Left renal pelvis (tissue), 4 donors: Measurements from ENCODE around the gene CELF4. TPM values are rescaled to one million over a fixed set of nuclear protein-coding genes. Genes with fewer than 3 reads are reported as not detected.
A peak's percentile ranks its signal among the peaks of the same experiment; 100 is the strongest.

ENCODE experiments used
- DNase-seq, 4 donors: peaks; one replicate each; pipeline ENCODE4 v3.0.0-alpha.2; 2013; ENCODE audit warnings: low read depth in 4 of 4, low spot score in 3 of 4
- polyA plus RNA-seq, 4 donors: library from polyadenylated mRNA; unstranded; fragments of 120-200 nt; gene quantifications; one replicate each; pipeline ENCODE4 v1.2.1, GENCODE V29; 2013; ENCODE audit not compliant: insufficient read length in 4 of 4

The CELF4 gene
- polyA plus RNA-seq, 4 donors: 1.6 to 3.1 (median 2.4) TPM

DNA sequence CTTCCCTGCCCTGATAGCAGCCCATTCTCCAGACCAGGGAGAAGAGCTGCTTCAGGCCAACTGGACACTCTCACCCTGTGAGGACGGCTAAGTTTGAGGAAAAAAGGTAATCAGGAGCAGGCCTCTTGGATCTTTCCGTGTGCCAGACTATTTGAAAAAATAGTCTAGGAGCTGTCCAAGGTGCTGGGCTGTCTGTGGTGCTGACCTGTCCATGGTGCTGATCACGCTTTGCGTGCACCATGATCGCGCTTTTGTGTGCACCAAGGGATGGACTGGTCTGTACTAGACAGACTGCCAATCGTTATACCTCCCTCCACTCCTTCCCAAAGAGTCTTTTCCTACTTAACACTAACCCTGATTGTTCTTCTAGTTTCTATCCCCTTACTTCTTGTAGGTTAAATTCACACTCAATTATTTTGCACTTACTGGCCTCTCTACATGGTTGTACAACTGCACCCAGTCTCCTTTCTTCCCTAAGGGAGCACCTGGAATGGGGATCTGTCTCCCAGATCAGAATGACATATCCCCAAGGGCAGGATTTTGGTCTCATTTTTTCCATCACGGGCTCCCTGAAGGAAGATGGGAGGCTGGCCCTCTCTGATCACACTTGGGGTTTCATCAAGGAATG, 295.4 kb downstream of the CELF4 start:
- peak; percentile 59 to 70 (median 64) for DNase-seq

DNA sequence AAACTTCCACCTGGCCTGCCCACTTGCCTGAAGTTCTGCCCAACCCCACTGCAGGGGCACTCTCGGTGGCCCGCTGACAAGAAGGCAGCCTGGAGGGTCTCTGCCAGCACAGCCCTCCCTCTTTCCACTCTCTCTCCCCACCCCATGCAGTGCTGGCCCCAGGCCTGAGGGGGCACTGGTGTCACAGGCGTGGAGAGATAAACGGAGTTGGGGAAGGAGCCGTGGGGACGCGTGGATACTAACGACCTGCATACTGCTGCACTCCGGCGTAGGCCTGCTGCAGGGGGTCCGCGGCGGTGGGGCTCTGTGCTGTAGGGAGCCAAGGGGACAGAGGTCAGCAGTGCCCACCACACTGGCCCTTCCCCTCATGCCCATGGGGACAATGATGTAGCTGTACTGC, 299.3 kb downstream of the CELF4 start:
- DNase-seq: no peak

DNA sequence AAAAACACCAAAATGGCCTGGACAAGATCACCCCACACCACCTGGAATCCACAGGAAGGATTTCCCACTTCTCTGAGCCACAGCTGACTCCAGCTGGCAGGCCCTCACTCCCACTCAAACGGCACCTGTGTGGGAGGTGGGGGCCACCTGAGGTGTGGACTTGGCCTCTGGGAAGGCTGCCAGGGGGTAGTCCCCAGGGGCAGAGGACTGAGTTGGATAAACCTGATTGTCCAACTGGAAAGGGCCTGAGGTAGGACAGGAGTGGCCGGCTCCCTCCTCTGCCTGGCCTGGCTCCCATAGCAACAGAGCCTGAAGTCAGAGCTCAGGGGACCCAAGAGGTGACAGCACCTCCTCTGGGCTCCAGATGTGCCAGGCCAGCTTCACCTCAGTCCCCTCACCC, 300.2 kb downstream of the CELF4 start:
- DNase-seq: no peak

DNA sequence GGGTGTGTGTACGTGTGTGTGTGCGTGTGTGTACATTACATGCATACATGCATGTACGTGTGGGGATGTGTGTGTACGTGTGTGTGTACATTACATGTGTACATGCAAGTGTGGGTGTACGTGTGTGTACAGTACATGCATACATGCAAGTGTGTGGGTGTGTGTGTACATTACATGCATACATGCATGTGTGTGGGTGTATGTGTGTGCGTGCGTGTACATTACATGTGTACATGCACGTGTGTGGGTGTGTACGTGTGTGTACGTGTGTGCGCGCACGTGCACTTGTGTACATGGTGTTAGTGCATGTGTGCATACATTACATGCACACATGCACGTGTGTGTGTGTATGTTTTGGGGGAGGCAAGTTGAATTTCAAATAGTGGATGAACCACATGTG, 300.6 kb downstream of the CELF4 start:
- no peak for DNase-seq

DNA sequence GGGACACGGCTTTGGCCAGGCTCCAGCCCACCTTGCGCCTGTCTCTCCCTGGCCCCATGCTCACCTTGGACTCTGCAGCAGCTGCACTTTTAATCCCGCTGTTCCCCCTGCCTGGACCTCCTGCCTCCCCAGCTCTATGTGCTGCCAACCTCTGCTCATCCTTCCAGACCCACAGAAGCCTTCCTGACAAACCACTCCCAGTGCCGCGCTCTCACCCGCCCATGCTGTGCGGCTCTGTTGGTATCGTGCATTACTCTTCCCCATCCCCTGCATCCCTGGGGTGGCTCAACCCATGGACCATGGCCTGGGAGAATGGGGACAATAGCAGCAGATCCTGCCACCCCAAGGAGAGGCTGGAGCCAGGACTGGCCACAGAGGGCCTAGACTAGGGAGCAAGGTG, 303.6 kb downstream of the CELF4 start:
- DNase-seq: no peak

DNA sequence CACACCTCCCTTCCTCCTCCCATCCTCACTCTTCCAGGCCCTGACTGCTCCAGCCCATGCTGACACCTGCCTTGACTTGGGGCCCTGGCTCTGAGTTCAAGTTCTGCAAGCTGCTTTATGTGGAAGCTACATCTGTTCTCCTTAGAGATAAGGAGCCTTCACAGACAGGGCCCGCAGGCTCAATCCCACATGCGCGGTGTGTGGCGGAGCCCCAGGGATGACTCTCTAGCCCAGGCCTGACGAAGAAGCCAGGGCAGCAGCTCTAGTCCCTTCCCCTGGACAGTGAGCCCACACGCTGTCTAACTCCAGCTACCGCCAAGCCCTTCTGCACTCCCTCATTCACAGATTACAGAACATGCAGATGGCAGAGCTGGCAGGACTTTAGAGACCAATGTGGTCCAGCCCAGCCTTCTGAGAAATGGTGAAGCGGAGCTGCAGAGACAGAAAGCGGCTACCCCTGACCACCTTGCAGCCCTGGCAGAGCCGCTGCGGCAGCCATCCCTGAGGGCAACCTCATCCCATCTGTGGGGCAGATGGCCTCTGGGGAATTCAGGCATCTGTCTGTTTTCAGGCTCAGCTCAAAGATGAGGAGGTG, 304.3 kb downstream of the CELF4 start:
- DNase-seq: no peak

DNA sequence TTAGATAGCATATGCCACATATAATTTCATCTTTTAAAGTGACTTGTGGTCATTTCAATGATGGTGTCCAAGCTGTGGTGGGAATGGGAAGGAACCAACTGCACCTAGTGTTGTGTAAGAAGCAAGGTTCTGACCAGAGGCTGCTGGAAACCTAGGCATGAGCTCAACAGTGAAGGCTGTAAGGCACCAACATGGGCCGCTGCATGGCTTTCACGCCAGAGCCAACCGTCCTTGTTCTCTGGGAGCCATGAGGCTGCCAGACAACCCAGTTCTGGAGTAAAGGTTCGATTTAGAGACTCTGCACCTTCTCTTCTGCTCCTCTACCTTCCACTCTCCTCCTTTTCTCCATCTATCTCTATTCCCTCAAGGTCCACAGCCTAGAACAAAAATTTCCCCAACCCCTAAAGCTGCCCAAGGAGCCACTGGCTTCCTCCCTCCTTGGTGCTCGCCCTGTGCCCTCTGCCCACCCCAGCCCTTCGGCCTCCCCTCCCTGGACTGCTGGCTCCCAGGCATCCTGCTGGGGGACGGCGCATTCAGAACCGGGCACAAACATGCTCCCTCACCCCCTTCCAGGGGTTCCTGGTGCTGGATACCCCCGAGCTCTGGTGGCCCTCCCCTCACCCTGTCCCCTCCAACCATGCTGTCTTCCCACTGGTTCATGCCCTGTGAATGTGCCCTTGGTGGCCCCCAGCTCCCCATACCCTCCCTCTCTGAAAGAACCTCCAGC, 305.1 kb downstream of the CELF4 start:
- no peak for DNase-seq

DNA sequence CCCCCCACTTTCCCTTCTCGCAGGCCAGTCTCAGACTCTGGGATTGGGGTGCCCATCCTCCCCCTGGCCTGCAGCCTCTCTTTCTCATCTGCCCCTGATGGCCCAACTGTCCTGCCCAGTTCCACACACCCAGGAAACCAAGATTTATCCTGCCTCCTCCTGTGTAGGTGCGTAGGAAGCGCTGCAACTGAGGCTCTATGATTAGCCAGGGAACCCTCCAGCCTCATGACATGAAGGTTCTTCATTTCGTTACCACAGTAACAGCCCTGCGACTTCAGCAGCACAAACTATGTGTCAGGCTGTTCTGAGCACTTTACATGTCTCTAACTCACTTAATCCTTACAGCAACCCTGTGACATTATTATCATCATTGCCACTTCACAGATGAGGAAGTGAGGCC, 305.9 kb downstream of the CELF4 start:
- DNase-seq: no peak

DNA sequence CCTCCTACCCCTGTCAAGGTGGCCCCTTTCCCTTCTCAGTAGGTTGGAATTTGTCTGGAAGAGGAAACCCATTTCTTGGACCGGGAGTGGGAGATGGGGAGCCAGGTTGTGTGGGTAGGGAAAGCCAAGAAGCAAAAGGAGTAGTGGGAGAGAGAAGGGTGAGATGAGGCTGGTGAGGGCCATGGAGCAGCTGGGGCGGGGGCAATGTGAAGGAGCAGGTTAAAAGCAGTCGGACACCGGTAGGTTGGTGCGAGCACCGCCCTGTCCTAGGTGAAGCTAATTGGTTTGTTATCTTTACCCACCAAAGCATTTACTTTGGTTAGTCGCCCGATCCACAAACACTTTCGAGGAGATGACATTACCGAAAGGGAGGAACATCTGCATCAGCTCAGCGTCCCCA, 306.8 kb downstream of the CELF4 start:
- DNase-seq: no peak

DNA sequence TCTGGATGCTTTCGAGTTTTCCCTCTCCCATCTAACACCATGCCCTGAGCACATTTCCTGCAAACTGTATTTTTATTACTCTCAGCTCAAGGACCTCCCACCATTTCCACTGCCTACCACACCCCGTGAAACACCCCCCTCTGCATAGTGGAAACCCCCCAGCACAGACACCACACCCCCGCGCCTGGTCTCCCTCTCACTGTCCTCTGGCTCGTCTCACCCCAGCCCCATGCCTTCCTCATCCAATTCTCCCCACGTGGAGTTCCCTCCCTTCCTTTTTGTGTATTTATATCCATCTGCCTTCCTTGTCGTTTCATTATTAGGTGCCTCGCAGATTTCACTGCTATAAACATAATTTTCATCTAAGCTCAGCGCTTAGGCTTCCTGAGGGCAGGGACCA, 307.5 kb downstream of the CELF4 start:
- DNase-seq: no peak

DNA sequence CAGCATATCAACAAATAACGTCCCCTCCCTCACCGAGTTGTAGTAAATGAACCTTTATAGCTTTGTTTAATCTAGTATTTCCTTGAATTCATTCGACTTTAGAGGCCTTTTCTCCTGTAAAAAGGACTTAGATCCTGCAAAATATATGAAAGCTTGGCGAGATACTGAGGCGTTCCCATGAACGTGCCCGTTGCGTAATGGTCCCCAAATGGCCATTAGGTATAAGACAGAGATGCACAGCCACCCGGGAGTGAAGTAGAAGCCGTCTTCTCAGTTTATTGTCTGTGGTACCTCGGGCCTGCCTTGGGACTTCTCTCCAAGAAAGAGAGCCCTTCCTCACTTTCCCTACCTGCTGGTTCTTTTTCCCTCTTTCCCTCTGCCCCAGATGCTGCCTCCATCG, 310.6 kb downstream of the CELF4 start:
- DNase-seq: no peak

DNA sequence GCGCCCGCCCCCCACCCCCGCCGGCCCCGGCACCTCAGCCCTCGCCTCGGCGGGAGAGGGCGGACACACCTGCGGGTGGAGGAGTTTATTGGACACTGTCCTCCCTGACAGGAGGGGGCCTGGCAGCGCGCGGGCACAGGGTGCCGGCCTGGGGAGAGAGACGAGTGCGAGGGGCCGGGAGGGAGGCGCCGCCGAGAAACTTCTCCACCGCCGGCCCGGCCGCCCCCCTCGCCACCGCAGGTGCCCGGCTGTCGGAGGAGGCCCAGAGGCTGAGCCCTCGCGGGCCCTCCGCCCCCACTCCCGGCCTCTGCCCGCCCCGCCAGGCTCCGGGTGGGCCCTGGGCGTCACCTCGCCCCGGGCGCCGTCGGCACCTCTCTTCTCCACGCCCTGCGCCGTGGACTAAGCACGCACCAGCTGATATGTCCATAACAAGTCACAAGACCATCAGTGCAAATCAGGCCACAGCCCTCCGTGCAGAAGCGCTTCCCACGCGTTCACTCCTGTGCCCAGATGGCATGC, 311.3 kb downstream of the CELF4 start:
- no peak for DNase-seq

DNA sequence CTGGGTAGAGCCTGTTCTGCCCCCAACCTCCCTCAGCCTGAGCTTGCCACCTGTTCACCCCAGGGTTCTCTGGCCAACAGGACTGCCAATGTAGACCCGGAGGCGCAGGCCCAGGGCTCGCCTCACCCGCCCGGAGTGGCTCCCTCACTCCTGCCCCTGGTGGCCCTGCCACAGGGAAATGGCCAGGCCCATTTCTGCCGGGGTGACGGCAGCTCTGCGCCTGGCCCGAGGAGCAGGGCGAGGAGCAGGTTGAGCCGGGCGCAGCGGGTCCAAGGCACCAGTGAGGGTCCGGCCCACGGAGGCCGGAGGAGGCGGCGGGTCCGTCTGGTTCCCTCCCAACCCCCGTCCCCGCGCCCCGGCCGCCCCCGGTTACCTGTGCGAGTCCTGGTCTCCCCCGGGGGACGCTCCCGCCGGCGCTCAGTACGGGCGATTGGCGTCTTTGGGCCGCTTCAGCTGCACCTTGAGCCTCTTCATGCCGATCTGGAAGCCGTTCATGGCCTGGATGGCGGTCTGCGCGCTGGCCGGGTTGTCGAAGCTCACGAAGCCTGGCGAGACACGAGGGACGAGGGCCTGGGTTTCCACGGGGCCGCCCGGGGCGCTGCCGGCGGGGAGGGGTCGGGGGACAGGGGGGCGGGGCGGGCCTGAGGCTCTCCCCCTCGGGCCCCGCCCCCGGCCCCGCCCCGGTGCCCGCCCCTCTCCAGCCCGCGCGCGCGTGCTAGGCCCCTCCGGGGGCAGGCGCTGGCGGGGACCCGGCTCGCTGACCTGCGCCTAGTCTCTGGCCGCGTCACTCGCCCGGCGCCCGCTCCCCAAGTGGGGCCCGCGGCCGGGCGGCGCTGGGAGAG, 312.0 kb downstream of the CELF4 start:
- no peak for DNase-seq

DNA sequence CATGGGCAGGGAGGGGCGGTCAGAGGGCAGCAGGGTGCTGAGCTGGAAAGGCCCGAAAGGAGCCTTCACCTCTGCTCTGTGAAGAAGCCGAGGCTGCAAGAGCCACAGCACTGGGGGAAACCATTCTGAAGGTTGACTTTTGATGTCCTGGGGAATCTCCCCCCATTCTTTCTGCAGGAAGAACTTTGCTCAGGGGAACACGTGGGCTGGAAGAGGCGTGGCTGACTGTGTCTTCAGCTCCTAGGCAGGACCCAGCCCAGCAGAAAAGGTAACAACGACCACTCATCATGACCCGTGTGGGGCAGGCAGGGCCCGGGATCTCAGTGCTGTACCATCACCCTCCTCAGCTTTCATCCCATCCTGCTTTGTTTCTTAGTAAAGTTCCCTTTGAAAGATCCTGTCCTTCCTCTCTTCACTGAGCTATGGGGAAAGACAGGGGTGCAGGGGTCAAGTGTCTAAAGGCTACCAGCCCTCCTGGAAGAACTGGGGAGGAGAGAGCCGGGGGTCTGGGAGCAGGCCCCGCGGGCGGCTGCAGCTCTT, 312.7 kb downstream of the CELF4 start:
- no peak for DNase-seq

DNA sequence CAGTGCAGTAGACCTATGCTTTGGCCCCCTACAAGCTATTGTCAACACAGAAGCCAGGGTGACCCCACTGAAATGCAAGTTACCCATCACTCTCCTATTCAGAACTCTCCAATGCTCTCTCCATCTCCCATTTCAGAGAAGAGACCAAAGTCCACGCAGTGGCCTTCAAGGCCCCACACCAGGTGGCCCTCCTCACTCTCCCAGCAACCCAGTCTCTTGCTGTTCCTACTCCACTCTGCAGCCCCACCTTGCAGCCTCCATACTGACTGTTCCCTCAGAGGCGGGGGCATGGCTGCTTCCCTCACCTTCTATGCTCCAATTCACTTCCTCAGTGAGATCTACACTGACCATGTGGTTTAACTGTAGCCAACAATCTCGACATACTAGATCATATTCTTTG, 313.3 kb downstream of the CELF4 start:
- DNase-seq: no peak

DNA sequence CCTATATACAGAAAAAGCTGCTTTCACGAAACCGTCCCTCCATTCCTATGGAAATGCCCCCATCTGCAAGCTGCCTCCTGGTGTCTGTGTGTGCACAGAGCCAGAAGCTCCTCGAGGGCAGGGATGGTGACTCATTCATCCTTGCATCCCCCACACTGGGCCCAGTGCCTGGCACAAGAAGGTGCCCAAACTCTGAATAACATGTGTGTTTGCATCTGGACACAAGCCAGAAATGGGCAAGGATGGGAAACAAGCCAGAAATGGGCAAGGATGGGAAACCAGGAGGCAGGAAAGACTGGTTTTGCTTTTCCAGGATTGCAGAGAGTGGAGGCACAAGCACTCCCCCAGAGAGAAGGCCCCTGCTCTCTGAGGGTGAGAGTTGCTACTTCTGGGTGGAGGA, 313.9 kb downstream of the CELF4 start:
- no peak for DNase-seq

DNA sequence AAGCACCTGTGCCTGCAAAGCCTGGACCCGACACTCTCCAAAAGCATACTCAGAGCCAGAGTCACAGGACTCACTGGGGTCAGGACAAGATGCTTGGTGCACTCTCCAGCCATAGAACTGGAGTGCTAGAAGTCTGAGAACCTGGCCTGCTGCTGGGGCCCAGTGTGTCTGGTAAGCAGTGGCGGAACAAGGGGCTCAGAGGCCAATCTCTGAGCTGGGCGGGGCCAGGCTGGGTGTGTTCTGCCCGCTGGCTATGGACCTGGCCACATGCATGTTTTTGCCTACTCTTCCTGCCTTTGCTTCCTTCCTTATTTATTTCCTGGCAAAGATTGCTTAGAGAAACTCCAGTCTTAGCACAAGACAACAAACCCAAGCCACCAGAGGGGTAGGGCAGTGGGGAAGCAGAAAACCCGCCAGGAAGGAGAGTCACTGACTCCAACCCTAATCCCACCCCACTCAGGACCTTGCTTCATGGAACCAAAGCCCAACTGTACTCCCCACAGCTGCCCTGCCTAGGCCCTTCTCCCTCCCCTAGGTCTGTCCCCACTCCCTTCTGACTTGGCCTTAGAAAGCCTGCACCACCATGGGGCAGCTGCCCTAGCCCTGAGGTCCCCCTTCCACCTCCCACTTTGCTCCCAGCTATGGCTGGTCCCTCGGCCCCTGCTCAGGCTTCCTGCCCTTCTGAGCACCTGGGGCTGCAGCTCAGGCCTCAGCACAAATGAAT, 315.5 kb downstream of the CELF4 start:
- no peak for DNase-seq

DNA sequence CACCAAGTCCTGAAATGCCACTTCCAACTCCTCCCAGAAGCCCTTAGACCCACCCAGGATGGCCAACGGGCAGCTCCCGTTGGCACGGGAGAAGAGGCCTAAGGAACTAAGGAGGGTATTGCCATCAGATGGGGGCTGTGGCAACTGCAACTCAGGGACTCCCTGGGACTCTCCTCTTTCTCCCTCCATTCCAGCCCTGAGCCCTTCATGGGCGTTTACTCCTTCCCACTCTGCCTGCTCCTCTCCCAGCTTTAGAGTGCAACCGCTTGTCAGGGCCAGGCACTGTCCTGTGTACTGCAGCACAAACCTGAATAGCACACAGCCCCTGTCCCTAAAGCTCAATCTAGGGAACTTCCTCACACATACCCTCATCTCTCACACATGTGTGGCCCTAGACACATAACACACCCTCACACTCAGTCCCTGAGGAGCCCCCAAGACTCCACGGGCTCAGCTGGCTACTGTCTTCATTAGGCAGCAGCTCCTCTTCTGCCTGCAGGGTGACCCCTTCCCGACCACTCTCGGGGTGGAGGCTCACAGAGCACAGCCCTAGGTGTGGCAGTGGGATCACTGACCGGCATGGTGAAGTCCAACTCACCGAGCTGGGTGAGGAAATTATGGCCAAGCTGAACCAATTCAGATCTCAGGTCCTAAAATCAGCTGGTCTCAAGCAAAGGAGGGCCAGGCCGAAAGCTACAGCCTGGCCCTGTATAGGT, 316.3 kb downstream of the CELF4 start:
- no peak for DNase-seq

DNA sequence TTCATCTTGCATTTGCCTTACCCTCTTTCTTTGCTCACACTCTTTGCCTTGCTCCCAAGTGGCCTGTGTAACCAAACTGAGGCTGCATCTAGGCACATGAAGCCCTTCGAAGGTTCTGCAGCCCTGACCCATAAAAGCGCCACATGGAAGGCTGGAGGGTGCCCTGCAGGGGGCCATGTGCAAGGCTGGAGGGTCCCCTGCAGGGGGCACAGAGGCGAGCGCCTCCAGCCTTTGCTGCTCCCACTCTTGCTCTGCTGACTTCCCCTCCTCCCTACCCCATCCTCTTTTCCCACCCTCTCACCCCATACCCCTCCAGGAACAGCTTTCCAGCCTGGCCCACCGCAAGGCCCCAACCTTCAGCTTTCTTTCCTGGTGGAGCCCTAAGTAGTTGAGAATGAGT, 317.3 kb downstream of the CELF4 start:
- no peak for DNase-seq
